ENCODE measurements around the gene SIX2. TPM values are rescaled to one million over a fixed set of nuclear protein-coding genes. Genes with fewer than 3 reads are reported as not detected.

Gene SIX2
- total and polyA plus RNA-seq, 12 donors, result 0.06 to 0.40 (median 0.14) TPM; not detected in 5

Other genes with a start within 250 kb of the SIX2 start
- not detected for gene SIX3, start 67.8 kb downstream of the SIX2 start, total RNA-seq
- not detected for gene SIX3, start 67.8 kb downstream of the SIX2 start, polyA plus RNA-seq